Measurements from ENCODE around the gene ZNRF1.

- TF ChIP-seq NRF1 (IDR thresholded peaks at IDR 0.05; ENCODE audit: low read depth, low read length) (no peak), RFX5 (IDR thresholded peaks at IDR 0.05; ENCODE audit: borderline replicate concordance, low read depth, low read length) (no peak), EP300 (IDR thresholded peaks at IDR 0.05; ENCODE audit: borderline replicate concordance in 1 of 2, low read depth in 2 of 2, low read length in 2 of 2) (no peak), EGR1 (IDR thresholded peaks at IDR 0.05; ENCODE audit: borderline replicate concordance, low read depth, low read length) (no peak), JUND (IDR thresholded peaks at IDR 0.05; ENCODE audit: low read length) (no peak), SP1 (IDR thresholded peaks at IDR 0.05; ENCODE audit: low read depth, low read length) (no peak), PHF8 (conservative IDR thresholded peaks at IDR 0.05; ENCODE audit: low read depth, low read length) (no peak), GTF2F1 (IDR thresholded peaks at IDR 0.05; ENCODE audit: borderline replicate concordance, low read depth, low read length) (no peak), SIN3A (conservative IDR thresholded peaks at IDR 0.05 in 1 of 2, IDR thresholded peaks at IDR 0.05 in 1 of 2; ENCODE audit: low read depth in 1 of 2, low read length in 2 of 2) (no peak), TEAD4 (IDR thresholded peaks at IDR 0.05; ENCODE audit: low read depth, low read length) (no peak), CEBPB (IDR thresholded peaks at IDR 0.05; ENCODE audit: low read depth, low read length) (no peak)
- TF ChIP-seq, protein P1, sequence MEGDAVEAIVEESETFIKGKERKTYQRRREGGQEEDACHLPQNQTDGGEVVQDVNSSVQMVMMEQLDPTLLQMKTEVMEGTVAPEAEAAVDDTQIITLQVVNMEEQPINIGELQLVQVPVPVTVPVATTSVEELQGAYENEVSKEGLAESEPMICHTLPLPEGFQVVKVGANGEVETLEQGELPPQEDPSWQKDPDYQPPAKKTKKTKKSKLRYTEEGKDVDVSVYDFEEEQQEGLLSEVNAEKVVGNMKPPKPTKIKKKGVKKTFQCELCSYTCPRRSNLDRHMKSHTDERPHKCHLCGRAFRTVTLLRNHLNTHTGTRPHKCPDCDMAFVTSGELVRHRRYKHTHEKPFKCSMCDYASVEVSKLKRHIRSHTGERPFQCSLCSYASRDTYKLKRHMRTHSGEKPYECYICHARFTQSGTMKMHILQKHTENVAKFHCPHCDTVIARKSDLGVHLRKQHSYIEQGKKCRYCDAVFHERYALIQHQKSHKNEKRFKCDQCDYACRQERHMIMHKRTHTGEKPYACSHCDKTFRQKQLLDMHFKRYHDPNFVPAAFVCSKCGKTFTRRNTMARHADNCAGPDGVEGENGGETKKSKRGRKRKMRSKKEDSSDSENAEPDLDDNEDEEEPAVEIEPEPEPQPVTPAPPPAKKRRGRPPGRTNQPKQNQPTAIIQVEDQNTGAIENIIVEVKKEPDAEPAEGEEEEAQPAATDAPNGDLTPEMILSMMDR (IDR thresholded peaks at IDR 0.05; ENCODE audit: control extremely low read depth in 1 of 3, insufficient read depth in 1 of 3, low read depth in 1 of 3, low read length in 3 of 3) = no peak
Observed at GRCh38 chr16:75045424-75045823, 46.6 kb downstream of the ZNRF1 start.

Measured in H1 (cell line).